BLaER1 (cell line): ENCODE measurements around the gene QRFP.

Source experiments
- H3K27ac ChIP-seq: shearing (Covaris generic); formaldehyde crosslinking; 2 replicates; pipeline ENCODE4 v1.8.1; 2022
- H3K27me3 ChIP-seq: shearing (Covaris generic); formaldehyde crosslinking; 2 replicates; pipeline ENCODE4 v1.8.1; 2022
- H3K36me3 ChIP-seq: shearing (Covaris generic); formaldehyde crosslinking; 2 replicates; pipeline ENCODE4 v1.8.1; 2022
- H3K4me1 ChIP-seq: shearing (Covaris generic); formaldehyde crosslinking; 2 replicates; pipeline ENCODE4 v1.8.1; 2022
- H3K4me2 ChIP-seq: shearing (Covaris generic); formaldehyde crosslinking; 2 replicates; pipeline ENCODE4 v1.8.1; 2022
- H3K4me3 ChIP-seq: shearing (Covaris generic); formaldehyde crosslinking; 2 replicates; pipeline ENCODE4 v1.8.1; 2022
- H3K9ac ChIP-seq: shearing (Covaris generic); formaldehyde crosslinking; 2 replicates; pipeline ENCODE4 v1.8.1; 2022
- H3K9me3 ChIP-seq: shearing (Covaris generic); formaldehyde crosslinking; 2 replicates; pipeline ENCODE4 v1.8.1; 2022
- H4K20me1 ChIP-seq: shearing (Covaris generic); formaldehyde crosslinking; 2 replicates; pipeline ENCODE4 v1.8.1; 2022
- Cebpa-rat ChIP-seq: shearing (Covaris generic); IDR thresholded peaks from 2 replicates; pipeline ENCODE4 v1.8.1; 2022

Gene QRFP

DNA sequence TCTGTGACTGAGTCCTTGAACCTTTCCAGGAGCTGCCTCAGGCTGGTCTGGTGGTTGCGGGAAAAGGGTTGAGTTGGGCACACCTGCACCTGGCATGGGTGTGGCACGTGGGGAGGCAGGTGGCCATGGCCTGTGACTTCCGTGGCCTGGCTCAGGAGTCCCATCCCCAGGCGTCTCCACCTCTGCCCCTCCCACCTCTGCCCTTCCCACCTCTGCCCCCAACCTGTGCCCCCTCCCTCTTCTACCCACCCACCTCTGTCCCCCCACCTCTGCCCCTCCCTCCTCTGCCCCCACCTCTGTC is 1.9 kb upstream of the QRFP start:
- Histone ChIP-seq H3K4me1 (peaks cover 64% of the 10 kb centered on the region), H3K27me3 (no peaks in the 10 kb centered on the region), H4K20me1 (peaks cover 22% of the 10 kb centered on the region; the same call in 1 of the 2 replicates), H3K9me3 (no peaks in the 10 kb centered on the region), H3K4me2 (0 out of 2 replicates have a peak overlapping the region, but pooled peaks have one; percentile 9), H3K36me3 (no peaks in the 10 kb centered on the region), H3K27ac (no peak overlapping the region), H3K9ac (no peak overlapping the region), H3K4me3 (no peak overlapping the region)
- no peak for TF ChIP-seq Cebpa-rat

DNA sequence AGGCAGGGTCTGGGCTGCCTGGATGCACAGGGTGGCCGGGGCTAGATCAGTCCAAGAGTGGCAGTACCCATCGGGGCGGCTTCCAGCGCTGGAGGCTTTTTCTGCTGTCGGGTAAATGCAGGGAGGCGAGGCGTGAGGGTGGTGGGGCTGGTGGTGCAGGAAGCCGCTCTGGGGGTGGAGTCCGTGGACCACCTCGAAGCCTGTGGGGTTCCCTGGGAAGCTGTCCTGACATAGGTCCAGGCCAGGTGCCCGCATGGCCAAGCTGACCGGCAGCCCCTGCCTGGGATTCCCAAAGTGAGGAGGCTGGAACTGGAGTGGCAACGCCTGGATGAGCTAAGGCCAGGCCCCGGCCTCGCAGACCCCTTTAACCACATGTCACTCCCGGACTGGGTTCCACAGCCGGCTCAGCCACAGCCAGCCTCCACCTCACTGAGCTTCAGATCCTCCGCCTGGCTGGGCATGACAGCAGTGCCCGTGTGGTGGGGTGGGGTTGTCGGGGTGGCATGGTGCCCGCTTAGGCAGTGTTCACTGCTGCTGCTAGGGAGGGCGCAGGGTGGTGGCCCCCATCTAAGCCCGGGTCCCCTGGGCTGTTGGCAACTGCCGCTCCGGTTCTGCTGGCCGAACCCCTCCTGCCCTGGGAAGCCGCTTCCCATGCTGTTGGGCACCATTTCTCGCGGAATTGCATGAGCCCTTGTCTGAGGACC is 1.4 kb upstream of the QRFP start:
- H3K36me3 ChIP-seq = no peaks in the 10 kb centered on the region
- peaks cover 69% of the 10 kb centered on the region for H3K4me1 ChIP-seq
- no peak overlapping the region for H3K27ac ChIP-seq
- H3K9me3 ChIP-seq = no peaks in the 10 kb centered on the region
- no peaks in the 10 kb centered on the region for H3K27me3 ChIP-seq
- H3K4me3 ChIP-seq = no peak overlapping the region
- 0 out of 2 replicates have a peak overlapping the region, but pooled peaks have one; percentile 9 for H3K4me2 ChIP-seq
- TF ChIP-seq Cebpa-rat = no peak
- H3K9ac ChIP-seq = no peak overlapping the region
- peaks cover 27% of the 10 kb centered on the region for H4K20me1 ChIP-seq

DNA sequence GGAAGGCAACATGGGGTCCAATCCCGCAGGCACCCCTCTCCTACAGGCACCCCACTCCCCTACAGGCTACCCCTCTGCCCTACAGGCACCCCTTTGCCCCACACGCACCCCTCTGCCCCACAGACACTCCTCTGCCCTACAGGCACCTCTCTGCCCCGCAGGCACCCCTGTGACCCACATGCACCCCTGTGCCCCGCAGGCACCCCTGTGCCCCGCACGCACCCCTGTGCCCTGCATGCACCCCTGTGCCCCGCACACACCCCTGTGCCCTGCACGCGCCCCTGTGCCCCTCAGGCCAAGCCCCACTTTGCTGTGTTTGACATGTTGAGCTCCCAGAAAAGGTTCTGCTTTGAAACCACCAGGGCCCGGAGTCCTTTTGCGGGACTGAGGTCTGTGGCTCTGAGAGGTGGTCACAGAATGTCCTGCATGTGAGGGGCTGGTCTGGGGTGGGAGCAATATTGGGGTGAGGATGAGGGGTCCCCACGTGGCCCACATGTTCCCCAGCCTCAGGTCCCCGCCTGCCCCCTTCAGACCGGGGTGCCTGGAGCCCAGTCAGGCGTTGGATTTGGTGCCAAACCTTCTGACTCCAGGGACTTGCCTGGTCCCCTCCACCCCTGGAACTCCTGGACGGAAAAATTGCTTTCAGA is 616 bp upstream of the QRFP start:
- Histone ChIP-seq H3K36me3 (no peaks in the 10 kb centered on the region), H3K9me3 (no peaks in the 10 kb centered on the region), H3K4me1 (peaks cover 71% of the 10 kb centered on the region), H3K27ac (no peak overlapping the region), H3K4me3 (no peak overlapping the region), H4K20me1 (peaks cover 35% of the 10 kb centered on the region), H3K4me2 (no peak overlapping the region), H3K9ac (no peak overlapping the region), H3K27me3 (no peaks in the 10 kb centered on the region)
- TF ChIP-seq Cebpa-rat = no peak

DNA sequence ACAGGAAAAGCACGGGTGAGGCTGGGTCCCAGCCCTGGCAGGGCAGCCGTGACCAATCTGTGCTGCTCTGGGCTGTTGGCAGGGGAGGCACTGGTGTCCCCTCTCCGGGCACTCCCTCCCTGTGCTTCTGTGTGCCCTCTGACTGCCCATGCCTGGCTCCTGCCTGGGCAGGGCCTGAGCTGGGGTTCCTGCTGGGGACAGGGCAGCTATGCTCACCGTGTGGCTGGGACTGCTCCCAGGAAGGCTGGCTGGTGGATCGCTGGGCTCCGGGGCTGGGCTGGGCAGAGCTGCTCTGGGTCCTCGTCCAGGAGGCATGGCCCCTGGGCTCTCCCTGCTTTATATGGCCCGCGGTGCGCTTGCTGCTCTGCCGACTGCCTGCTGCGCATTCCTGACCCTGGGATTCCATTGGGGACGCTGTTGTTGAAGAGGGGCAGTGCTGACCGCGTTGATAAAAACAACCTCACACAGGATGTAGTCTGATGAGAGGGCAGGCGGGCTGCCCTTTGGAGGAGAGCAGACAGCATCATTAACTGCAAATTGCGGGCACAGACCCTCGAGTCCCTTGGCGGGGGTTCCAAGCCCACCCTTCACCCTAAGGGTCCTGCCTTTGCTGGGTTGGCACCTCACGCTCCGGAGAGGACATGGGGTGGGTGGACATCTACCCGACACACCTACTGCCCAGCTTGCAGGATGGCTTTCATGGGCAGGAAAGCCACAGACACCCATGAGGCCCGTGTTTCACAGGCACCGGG is 955 bp downstream of the QRFP start:
- Histone ChIP-seq H3K9me3 (no peaks in the 10 kb centered on the region), H3K4me3 (no peak overlapping the region), H3K27me3 (no peaks in the 10 kb centered on the region), H3K4me2 (peak overlapping the region; percentile 84), H3K4me1 (peaks cover 71% of the 10 kb centered on the region), H3K36me3 (no peaks in the 10 kb centered on the region), H4K20me1 (peaks cover 51% of the 10 kb centered on the region), H3K27ac (no peak overlapping the region), H3K9ac (peak overlapping the region; percentile 24; the same call in 1 of the 2 replicates)
- TF ChIP-seq Cebpa-rat = no peak

DNA sequence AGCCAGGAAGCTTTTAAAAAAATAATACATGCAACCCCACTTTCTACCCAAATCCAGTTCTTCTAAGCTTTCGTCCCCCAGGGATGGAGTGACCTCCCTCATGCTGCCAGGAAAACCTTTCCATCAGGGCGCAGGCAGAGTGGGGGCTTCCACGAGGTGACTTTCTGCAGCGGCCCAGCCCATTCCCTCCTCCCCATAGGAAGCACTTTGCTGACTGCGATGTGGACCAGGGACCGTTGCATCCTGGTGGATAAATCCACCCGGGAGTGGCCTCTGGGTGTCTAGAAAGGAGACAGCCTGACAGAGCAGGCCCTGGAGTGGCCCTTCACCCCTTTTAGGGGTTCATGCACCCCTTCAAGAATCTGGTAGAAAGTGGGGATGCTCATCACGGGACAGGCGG is 1.6 kb downstream of the QRFP start:
- H3K4me2 ChIP-seq = peak overlapping the region; percentile 84
- no peaks in the 10 kb centered on the region for H3K9me3 ChIP-seq
- no peak for TF ChIP-seq Cebpa-rat
- H3K27ac ChIP-seq = no peak overlapping the region
- peaks cover 5% of the 10 kb centered on the region for H3K36me3 ChIP-seq
- H3K9ac ChIP-seq = peak overlapping the region; percentile 24; the same call in 1 of the 2 replicates
- H3K4me3 ChIP-seq = no peak overlapping the region
- no peaks in the 10 kb centered on the region for H3K27me3 ChIP-seq
- peaks cover 57% of the 10 kb centered on the region for H4K20me1 ChIP-seq
- peaks cover 71% of the 10 kb centered on the region for H3K4me1 ChIP-seq

DNA sequence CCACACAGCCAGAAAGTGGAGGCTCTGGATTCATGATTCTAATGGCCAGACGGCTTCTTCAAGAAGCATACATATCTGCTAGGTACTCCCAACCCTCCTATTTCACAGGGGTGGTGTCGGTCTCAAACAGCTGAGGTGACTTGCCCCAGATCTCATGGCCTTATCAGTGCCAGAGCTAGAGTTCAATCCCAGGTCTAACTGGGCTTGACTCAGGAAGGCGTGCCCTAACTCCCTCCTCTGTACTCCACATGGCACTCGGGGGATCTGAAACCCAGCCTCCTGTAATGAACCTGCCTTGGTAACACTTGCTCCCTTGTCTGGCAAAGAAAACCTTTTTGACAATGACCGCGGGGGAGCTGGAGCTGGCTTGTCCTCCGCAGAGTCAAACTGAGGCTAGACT is 2.1 kb downstream of the QRFP start:
- Histone ChIP-seq H3K4me1 (peaks cover 72% of the 10 kb centered on the region), H3K4me3 (no peak overlapping the region), H3K4me2 (peak overlapping the region; percentile 84), H3K27me3 (no peaks in the 10 kb centered on the region), H3K9me3 (no peaks in the 10 kb centered on the region), H3K27ac (no peak overlapping the region), H3K9ac (peak overlapping the region; percentile 8; the same call in 1 of the 2 replicates), H3K36me3 (peaks cover 10% of the 10 kb centered on the region), H4K20me1 (peaks cover 62% of the 10 kb centered on the region)
- no peak for TF ChIP-seq Cebpa-rat

DNA sequence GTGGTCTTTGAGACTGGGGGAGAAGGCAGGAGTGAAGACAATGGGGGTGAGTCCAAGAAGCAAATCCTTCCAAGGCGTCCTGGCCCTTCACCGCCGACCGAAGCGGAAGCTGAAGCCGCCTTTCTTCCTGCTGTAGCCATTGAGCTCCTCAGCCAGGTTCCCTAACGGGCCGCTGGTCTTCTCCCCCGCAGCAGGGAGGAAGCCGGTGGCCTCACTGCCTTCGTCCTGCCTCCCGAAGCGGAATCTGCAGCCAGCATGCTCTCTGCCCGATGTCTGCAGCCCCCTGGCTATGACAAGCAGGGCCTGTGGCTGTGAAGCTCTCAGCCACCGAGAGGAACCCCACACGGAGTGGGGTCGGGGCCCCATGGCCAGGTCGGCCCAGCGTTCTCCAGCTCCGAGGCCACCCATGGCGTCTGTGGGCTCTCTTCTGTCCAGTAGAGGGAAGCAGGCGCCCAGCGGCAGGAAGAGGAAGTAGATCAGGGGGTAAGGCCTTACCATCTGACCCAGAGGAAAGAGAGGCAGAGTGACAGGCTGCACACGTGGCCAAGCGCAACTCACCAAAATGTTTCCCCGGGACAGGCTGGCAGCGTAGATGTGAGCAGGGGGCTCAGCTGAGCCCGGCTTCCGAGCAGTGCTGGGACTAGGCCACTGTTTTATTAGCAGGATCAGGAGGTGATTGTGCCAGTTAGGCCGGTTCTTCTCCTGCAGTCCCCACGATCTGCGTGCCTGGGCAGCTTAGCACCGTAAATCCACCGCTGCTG is 3.1 kb downstream of the QRFP start:
- H3K9me3 ChIP-seq = no peaks in the 10 kb centered on the region
- no peaks in the 10 kb centered on the region for H3K27me3 ChIP-seq
- peak overlapping the region; percentile 61 for H3K27ac ChIP-seq
- TF ChIP-seq Cebpa-rat = no peak
- H3K4me3 ChIP-seq = peak overlapping the region; percentile 36
- peak overlapping the region; percentile 8 for H3K9ac ChIP-seq
- H3K4me1 ChIP-seq = peaks cover 72% of the 10 kb centered on the region
- H3K4me2 ChIP-seq = peak overlapping the region; percentile 84
- H4K20me1 ChIP-seq = peaks cover 72% of the 10 kb centered on the region
- peaks cover 20% of the 10 kb centered on the region for H3K36me3 ChIP-seq

DNA sequence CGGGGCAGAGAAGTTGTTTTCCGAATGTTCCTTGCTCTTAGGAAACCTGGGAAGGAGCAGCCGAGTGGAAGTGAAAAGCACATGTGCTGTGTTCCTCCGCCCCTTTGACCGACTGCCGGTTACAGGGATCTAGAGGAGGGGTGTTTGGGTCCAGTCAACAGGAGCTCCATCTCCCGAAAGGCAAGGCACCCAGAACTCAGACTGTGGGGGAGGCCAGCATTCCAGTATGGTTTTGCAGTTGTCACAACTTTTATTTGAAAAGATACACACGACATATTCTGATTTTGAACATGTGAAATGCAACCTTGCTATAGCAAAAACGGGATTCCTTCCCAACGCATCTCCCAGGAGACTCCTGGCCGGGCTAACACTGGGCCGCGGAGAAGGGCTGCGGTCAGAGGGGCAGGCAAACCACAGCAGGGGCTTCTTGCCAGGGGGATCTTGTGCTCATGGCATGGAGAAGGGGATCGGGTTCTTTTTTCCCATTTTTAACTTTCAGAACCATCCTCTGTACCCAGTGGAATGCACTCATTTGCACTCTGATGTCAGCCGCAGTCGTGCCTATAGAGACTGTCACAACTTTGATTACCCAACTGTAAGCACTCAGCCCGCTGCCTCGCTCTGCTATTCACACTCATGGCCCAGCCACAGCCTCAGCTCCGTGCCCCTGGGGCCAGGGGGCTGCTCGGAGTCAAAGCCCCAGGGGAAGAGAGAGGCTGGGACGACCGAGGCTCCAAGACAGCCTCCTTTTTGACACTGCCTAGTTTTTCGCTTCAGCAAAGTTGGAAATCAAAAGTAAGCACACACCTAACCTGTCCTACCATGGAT is 3.9 kb downstream of the QRFP start:
- H3K4me2 ChIP-seq = peak overlapping the region; percentile 84
- peak overlapping the region; percentile 8 for H3K9ac ChIP-seq
- H3K27ac ChIP-seq = peak overlapping the region; percentile 61
- peaks cover 4% of the 10 kb centered on the region; the same call in 1 of the 2 replicates for H3K27me3 ChIP-seq
- peak overlapping the region; percentile 36 for H3K4me3 ChIP-seq
- peaks cover 80% of the 10 kb centered on the region for H4K20me1 ChIP-seq
- peaks cover 28% of the 10 kb centered on the region for H3K36me3 ChIP-seq
- peaks cover 66% of the 10 kb centered on the region for H3K4me1 ChIP-seq
- H3K9me3 ChIP-seq = no peaks in the 10 kb centered on the region
- TF ChIP-seq Cebpa-rat = peak; percentile 79
